Activated T-cell treated with anti-CD3 and anti-CD28 coated beads for 4 hours (primary cell): ENCODE data around the gene RDX.
A peak's percentile ranks its signal among the peaks of the same experiment; 100 is the strongest.
"Not testable (repeated sequence)": the region's sequence is repeated elsewhere in the genome, so short reads cannot be mapped to it uniquely, and the experiment has no call there.

Experiments
- DNase-seq: peaks from one replicate; pipeline ENCODE4 v3.0.0-alpha.2; 2020

RDX gene

DNA sequence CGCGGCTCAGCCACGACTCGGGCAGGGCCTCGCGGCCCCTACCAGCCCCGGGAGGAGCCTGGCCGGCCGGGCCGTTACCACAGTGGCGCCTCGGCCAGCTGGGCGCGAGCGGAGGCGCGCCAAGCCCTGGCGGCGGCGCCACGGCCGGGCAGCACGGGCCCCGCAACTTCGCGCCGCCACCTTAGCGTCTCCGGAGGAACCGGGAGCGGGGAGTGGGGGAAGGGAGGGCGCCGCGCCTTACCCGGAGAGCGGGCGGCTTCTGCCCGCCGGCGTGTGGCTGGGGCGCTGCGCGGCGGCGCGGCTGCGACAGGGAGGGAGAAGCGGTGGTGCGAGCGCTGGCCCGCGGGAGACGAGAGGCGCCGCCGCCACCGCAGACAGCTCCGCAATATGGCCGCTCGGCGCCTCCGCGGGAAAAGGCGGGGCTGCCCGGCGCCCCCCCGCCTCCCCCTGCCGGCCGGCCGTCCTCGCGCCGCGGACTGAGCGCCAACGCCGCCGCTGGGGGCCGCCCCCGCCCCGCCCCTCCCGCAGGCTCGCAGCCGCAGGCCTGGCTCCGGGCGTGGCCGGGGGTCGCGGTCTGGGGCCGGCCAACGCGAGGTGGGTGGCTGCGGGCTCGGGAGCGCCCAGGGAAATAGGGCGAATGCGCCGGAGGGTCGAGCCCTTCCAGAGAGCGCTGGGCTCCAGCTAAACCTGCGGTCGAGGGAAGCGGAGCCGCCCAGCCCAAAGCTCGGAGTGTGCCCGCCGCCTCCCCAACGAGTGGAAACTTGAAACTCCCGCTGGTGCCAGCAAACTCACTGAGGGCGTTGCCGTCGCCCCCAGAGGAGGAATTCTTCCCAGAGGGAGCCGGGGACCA, at the start of gene RDX:
Gene RDX (minus strand): TSS at position 389 of the 850 bp plus-strand sequence. CDS start 16,922 bp downstream, outside the sequence.
- peak; percentile 19 for DNase-seq

DNA sequence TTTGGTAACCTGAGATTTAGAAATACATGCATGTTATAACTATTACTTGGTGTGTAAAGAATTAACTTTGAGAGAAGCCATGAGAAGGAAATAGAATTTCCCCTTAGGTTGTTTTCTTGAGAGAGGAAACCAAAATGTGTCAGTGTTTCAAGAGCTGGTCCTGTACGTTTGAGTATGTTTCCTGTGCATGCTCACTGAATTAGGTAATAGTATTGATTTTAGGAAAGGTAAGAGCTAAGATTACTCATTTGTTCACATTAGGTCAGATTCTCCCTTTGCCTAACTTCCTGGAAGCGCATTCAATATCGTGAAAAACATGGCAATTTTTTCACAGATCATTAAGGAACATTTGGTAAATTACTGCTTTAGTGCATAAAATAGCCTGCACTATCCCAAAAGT, 49.3 kb upstream of the RDX start:
- no peak for DNase-seq

DNA sequence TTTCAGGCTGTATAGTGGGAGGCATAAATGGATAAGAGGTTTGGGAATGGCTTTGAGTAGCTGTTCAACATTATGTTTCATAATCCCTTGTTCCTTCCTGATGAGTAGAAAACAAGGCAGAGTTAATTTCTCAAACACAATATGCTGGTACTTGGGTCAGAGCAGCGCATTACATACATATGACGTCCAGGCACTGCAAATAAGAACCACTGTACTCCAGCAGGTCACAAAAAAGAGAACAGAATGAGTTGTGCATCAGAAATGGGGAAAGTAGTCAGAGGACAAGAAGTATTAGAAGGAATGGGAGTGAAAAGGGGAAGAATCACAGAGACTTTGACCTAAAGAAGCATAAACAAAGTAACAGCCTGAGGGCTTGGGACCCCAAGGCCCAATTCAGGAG, 44.0 kb upstream of the RDX start:
- no peak for DNase-seq

DNA sequence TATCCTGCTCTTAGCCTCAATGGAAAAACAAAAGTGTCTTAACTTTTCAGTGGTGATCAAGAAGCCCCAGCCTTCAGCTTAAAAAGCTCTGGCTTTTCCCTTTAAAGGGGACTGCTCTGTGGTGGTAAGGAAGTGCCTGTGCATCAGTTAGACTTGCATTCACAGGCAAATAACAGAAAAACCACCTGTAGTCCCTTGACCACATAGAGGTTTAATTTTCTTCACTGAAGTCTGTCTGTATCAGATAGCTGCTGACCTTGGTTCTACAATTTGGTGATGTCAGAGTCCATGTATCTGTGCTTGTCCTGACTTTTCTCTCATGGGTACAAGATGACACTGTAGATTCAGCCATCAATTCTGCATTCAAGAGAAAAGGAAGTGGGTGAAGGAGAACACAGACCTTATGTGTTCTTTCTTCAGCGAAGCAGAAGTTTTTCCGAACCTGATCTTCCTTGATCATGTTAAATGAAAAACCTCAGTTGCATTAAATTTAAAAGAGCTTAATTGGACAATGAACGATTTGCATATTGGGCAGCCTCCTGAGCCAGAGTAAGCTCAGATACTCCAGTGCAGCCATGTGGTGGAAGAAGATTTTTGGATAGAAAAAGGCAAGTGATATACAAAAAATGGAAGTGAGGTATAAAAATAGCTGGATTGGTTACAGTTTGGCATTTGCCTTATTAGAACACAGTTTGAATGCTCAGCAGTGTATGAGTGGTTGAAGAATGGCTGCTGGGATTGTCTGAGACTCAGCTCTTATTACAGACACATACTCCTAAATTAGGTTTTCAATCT, 43.2 kb upstream of the RDX start:
- DNase-seq = no peak

DNA sequence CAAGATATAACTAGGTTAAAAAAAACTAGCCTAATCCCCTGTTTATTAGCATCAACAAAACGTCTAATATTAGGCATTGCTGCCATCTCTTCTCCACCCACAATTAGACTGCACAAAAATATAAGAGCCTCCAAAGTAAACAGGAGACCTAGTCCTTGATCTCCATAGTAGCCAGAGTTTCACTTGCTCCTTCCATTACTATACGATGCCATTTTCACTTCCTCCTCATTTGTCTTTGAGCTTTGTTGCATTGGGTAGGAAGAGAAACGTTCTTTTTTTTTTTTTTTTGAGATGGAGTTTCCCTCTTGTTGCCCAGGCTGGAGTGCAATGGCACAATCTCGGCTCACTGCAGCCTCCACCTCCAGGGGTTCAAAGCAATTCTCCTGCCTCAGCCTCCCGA, 42.3 kb upstream of the RDX start:
- DNase-seq = no peak

DNA sequence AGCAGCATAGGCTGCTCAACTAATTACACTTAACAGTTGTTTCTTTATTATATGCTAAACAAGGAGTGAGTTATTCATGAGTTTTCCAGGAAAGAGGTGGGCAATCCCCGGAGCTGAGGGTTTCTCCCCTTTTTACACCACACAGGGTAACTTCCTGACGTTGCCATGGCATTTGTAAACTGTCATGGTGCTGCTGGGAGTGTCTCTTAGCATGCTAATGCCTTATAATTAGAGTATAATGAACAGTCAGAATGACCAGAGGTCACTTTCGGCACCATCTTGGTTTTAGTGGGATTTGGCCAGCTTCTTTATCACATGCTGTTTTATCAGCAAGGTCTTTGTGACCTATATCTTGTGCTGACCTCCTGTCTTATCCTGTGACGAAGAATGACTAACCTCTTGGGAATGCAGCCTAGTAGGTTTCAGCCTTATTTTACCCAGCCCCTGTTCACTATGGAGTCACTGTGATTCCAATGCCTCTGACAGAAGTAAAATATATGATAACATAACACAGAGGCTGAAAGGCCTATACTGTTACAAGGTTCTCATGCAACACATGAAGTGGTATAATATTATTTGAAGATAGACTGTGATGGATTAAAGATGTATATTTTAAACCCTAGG, 41.3 kb upstream of the RDX start:
- DNase-seq = no peak

DNA sequence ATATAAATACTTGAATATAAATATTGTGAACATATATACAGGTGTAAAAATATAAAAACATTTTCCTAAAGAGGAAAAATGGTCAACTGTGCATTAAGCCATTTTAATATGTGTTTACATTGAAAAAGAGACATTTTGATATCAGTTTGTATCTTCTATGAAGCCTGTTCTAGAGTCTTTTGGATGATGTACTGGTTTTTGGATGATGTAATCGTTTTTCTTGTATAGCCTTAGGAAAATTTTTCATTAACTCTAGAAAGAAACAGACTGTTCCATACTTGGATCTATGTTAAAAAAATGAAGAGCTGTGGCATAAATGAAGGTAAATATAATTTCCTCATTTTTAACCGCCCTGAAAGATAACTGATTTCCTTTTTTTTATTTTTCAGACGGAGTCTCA, 39.6 kb upstream of the RDX start:
- DNase-seq = no peak

- DNase-seq = no peak
Observed at GRCh38 chr11:110335358-110335757, 38.9 kb upstream of the RDX start.

DNA sequence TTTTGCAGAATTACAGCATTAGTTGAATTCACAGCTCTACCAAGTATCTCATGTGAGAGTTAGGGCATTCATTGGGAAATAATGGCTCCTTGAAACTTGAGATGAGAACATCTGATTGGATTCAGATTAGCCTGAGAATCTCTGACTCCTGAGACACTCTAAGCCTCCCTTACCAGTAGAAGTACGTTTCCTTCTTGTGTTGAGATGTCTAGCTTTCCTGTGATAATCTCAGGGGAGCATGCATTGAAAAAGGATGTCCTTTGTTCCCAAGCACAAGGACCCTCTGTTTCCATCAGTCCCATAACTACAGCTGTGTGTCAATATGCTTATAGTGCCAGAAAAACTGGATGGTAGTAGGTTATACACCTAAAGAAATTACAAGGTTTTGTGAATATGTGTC, 35.2 kb upstream of the RDX start:
- DNase-seq = no peak

GRCh38 chr11:110329445-110329844, 33.0 kb upstream of the RDX start:
- DNase-seq = no peak

DNA sequence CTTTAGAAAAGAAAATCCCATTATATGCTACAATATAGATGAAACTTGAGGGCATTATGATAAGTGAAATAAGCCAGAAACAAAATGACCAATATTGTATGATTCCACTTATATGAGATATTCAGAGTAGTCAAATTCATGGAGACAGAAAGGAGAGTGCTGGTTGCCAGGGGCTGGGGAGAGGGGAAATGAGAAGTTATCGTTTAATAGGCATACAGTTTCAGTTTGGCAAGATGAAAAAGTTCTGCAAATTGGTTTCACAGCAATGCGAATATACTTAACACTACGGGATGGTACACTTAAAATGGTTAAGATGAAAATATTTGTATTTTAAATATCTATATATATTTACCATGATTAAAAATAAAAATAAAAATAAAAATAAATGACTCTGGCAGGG, 31.1 kb upstream of the RDX start:
- no peak for DNase-seq

DNA sequence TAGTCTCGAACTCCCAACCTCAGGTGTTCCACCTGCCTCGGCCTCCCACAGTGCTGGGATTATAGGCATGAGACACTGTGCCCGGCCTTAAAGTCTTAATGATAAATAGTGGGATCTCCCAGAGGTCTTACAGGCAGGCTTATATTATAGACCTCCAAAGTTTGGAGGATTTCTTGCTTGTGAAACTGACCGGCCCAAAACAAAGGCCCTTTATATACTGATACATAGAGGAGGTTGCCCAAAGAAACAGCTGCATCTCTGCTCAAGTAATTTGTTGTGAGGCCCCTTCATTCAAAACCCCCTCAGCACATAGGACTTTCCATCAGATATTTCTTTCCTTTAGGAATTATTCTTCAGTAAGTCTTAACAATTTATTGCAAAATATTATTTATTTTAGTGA, 27.4 kb upstream of the RDX start:
- no peak for DNase-seq

- DNase-seq = no peak
Observed at GRCh38 chr11:110319501-110319900, 23.1 kb upstream of the RDX start.

GRCh38 chr11:110318638-110319404, 22.4 kb upstream of the RDX start:
- DNase-seq = no peak

DNA sequence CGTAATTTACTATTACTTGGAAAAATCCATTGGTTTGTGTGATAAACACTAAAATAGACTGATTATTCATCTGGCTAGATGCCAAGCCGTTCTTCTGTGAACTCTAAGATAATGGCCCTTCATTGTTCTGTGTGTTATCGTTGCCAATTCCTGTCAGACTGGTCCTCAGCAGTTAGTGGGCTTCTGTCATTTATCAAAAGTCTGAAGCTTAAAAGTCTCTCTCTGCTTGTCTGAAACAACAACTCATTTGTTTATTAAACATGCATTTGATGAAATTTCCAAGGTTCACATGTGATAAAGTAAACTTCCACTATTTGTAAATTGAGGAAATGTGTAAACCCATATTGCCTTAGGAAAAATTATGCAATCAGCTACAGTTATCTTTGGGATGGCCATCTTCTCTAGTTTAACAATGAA, 21.1 kb upstream of the RDX start:
- no peak for DNase-seq

- no peak for DNase-seq
Observed at GRCh38 chr11:110314366-110315095, 18.1 kb upstream of the RDX start.

GRCh38 chr11:110312670-110313069, 16.3 kb upstream of the RDX start:
- DNase-seq = no peak

- no peak for DNase-seq
Observed at GRCh38 chr11:110311783-110312579, 15.6 kb upstream of the RDX start.

DNA sequence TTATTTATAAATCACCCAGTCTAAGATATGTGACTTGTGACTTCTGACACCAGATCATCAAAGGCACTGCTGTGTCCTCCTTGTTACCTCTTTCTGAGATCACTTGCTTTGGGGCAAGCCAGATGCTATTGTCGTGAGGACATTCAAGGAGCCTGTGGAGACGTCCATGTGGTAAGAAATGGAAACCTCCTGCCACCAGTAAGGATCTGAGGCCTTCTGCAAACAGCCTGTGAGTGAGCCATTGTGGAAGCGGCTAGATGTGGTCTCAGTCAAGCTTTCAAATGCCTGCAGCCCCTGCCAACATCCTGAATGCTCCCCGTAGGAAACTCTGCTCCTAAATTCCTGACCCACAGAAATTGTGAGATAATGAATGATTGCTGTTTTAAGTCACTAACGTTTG, 11.7 kb upstream of the RDX start:
- DNase-seq = no peak

GRCh38 chr11:110306019-110306388, 9.6 kb upstream of the RDX start:
- not testable (repeated sequence) for DNase-seq
